Smooth muscle cell (in vitro differentiated cells): ENCODE results near the gene TNFAIP2. TPM values are rescaled to one million over a fixed set of nuclear protein-coding genes. Genes with fewer than 3 reads are reported as not detected.
"Not testable (repeated sequence)": the region's sequence is repeated elsewhere in the genome, so short reads cannot be mapped to it uniquely, and the experiment has no call there.

Experiments
- DNase-seq: peaks from one replicate; lab custom pipeline; 2025; ENCODE audit not compliant: unreplicated experiment; lab: John Stamatoyannopoulos, UW
- H2AFZ ChIP-seq: fragments of 200-600 bp; sonication (generic); 2 replicates; pipeline ENCODE4 v1.6.0; 2016; ENCODE audit warnings: antibody characterized with exemption, low read depth, mild to moderate bottlenecking
- H3F3A ChIP-seq: fragments of 200-600 bp; sonication (generic); 2 replicates; pipeline ENCODE4 v1.6.0; 2017; ENCODE audit warnings: antibody characterized with exemption, low read depth
- H3K27ac ChIP-seq: fragments of 200-600 bp; sonication (generic); 2 replicates; pipeline ENCODE4 v1.5.1; 2016; ENCODE audit warnings: low read depth, mild to moderate bottlenecking
- H3K27me3 ChIP-seq: fragments of 200-600 bp; sonication (generic); 2 replicates; pipeline ENCODE4 v1.6.1; 2016; ENCODE audit warnings: low read depth, mild to moderate bottlenecking
- H3K36me3 ChIP-seq: fragments of 200-600 bp; sonication (generic); 2 replicates; pipeline ENCODE4 v1.5.1; 2016; ENCODE audit warnings: low read depth
- H3K4me1 ChIP-seq: fragments of 200-600 bp; sonication (generic); 2 replicates; pipeline ENCODE4 v1.5.1; 2016; ENCODE audit warnings: low read depth
- H3K4me2 ChIP-seq: fragments of 200-600 bp; sonication (generic); 2 replicates; pipeline ENCODE4 v1.6.0; 2016; ENCODE audit warnings: mild to moderate bottlenecking
- H3K4me3 ChIP-seq: fragments of 200-600 bp; sonication (generic); 2 replicates; pipeline ENCODE4 v1.5.1; 2016; ENCODE audit warnings: mild to moderate bottlenecking
- H3K79me2 ChIP-seq: fragments of 200-600 bp; sonication (generic); 2 replicates; pipeline ENCODE4 v1.6.0; 2016; ENCODE audit warnings: low read depth, mild to moderate bottlenecking
- H3K9ac ChIP-seq: fragments of 200-600 bp; sonication (generic); 2 replicates; pipeline ENCODE4 v1.6.0; 2016; ENCODE audit warnings: low read depth
- H3K9me3 ChIP-seq: fragments of 200-600 bp; sonication (generic); replicated peaks from 2 replicates; pipeline ENCODE4 v1.5.1; 2016; ENCODE audit warnings: low read depth
- H4K20me1 ChIP-seq: fragments of 200-600 bp; sonication (generic); 2 replicates; pipeline ENCODE4 v1.6.0; 2016; ENCODE audit warnings: low read depth
- CTCF ChIP-seq: fragments of 200-600 bp; sonication (generic); IDR thresholded peaks from 2 replicates; pipeline ENCODE4 v1.5.1; 2017; ENCODE audit warnings: borderline replicate concordance, mild to moderate bottlenecking, antibody characterized with exemption; ENCODE audit not compliant: insufficient read depth, poor library complexity, severe bottlenecking
- WGBS: methylation state at CpG from one replicate; pipeline ENCODE4 v1.1.7; 2016; ENCODE audit warnings: low lambda C conversion rate; 5-methylcytosine and 5-hydroxymethylcytosine counted together
- polyA plus RNA-seq: library from polyadenylated mRNA; unstranded; fragments of >200 nt; fragmentation: Nextera tagmentation; extraction: Ambion mirVana; gene quantifications from 2 replicates; pipeline ENCODE4 v1.2.1, GENCODE V29; 2016
- total RNA-seq: library from RNA; depleted of rRNA; stranded (reverse); fragments of >200 nt; gene quantifications from 2 replicates; pipeline ENCODE4 v1.2.3, GENCODE V29; 2014

Gene TNFAIP2
- total and polyA plus RNA-seq, 2 experiments from 2014 or later: 35.7 to 76.5 TPM

GRCh38 chr14:103172921-103173320, 49.7 kb downstream of the TNFAIP2 start:
- DNase-seq: no peak
- Histone ChIP-seq H3F3A (no peaks in the 10 kb centered on the region), H3K36me3 (no peaks in the 10 kb centered on the region), H3K9ac (no peak overlapping the region), H3K79me2 (no peaks in the 10 kb centered on the region), H3K4me1 (no peaks in the 10 kb centered on the region), H3K27me3 (no peaks in the 10 kb centered on the region), H3K4me3 (no peak overlapping the region), H2AFZ (no peak overlapping the region), H3K27ac (no peak overlapping the region), H3K9me3 (no peaks in the 10 kb centered on the region), H4K20me1 (no peaks in the 10 kb centered on the region), H3K4me2 (no peak overlapping the region)
- 83% methylated on average over 5 of the region's 5 CpGs for WGBS
- TF ChIP-seq CTCF: no peak

- H2AFZ ChIP-seq, H3K9me3 ChIP-seq, H3K4me1 ChIP-seq, H3K4me3 ChIP-seq, H3K4me2 ChIP-seq, H3K36me3 ChIP-seq, H3K79me2 ChIP-seq, H4K20me1 ChIP-seq, H3K27ac ChIP-seq, H3K27me3 ChIP-seq, DNase-seq, H3F3A ChIP-seq, H3K9ac ChIP-seq: not testable (repeated sequence)
- 55% methylated on average over 2 of the region's 2 CpGs for whole genome bisulfite sequencing
Measured at GRCh38 chr14:103173887-103174286, 50.6 kb downstream of the TNFAIP2 start.

- not testable (repeated sequence) for DNase-seq, H3K9ac ChIP-seq
- 82% methylated on average over 4 of the region's 4 CpGs for WGBS
Measured at GRCh38 chr14:103176176-103176575, 52.9 kb downstream of the TNFAIP2 start.

GRCh38 chr14:103177376-103177775, 54.1 kb downstream of the TNFAIP2 start:
- no peak overlapping the region for H3K4me2 ChIP-seq
- no peak overlapping the region for H2AFZ ChIP-seq
- H3K4me1 ChIP-seq: no peaks in the 10 kb centered on the region
- H4K20me1 ChIP-seq: no peaks in the 10 kb centered on the region
- WGBS: 83% methylated on average over 7 of the region's 7 CpGs
- no peaks in the 10 kb centered on the region for H3K27me3 ChIP-seq
- no peaks in the 10 kb centered on the region for H3K9me3 ChIP-seq
- no peak overlapping the region for H3K27ac ChIP-seq
- no peak for DNase-seq
- TF ChIP-seq CTCF: no peak
- no peak overlapping the region for H3K4me3 ChIP-seq
- no peaks in the 10 kb centered on the region for H3F3A ChIP-seq
- no peaks in the 10 kb centered on the region for H3K79me2 ChIP-seq
- H3K36me3 ChIP-seq: no peaks in the 10 kb centered on the region
- no peak overlapping the region for H3K9ac ChIP-seq

More at GRCh38 chr14:103176176-103176575, 52.9 kb downstream of the TNFAIP2 start:
- not testable (repeated sequence) for H3K4me1 ChIP-seq, H3K27ac ChIP-seq, H2AFZ ChIP-seq, H3K4me3 ChIP-seq, H4K20me1 ChIP-seq, H3K9me3 ChIP-seq, H3K79me2 ChIP-seq, H3K4me2 ChIP-seq, H3K27me3 ChIP-seq, H3F3A ChIP-seq, H3K36me3 ChIP-seq

GRCh38 chr14:103178521-103178920, 55.3 kb downstream of the TNFAIP2 start:
- TF ChIP-seq CTCF: no peak
- H3K79me2 ChIP-seq: no peaks in the 10 kb centered on the region
- no peaks in the 10 kb centered on the region for H3F3A ChIP-seq
- no peak overlapping the region for H3K4me3 ChIP-seq
- H3K9ac ChIP-seq: no peak overlapping the region
- no peaks in the 10 kb centered on the region for H4K20me1 ChIP-seq
- WGBS: 80% methylated on average over 6 of the region's 6 CpGs
- H3K36me3 ChIP-seq: no peaks in the 10 kb centered on the region
- no peak overlapping the region for H3K27ac ChIP-seq
- H3K4me1 ChIP-seq: no peaks in the 10 kb centered on the region
- H3K4me2 ChIP-seq: no peak overlapping the region
- no peaks in the 10 kb centered on the region for H3K27me3 ChIP-seq
- H3K9me3 ChIP-seq: no peaks in the 10 kb centered on the region
- DNase-seq: no peak
- no peak overlapping the region for H2AFZ ChIP-seq
